ENCODE results near the gene C7.

DNA sequence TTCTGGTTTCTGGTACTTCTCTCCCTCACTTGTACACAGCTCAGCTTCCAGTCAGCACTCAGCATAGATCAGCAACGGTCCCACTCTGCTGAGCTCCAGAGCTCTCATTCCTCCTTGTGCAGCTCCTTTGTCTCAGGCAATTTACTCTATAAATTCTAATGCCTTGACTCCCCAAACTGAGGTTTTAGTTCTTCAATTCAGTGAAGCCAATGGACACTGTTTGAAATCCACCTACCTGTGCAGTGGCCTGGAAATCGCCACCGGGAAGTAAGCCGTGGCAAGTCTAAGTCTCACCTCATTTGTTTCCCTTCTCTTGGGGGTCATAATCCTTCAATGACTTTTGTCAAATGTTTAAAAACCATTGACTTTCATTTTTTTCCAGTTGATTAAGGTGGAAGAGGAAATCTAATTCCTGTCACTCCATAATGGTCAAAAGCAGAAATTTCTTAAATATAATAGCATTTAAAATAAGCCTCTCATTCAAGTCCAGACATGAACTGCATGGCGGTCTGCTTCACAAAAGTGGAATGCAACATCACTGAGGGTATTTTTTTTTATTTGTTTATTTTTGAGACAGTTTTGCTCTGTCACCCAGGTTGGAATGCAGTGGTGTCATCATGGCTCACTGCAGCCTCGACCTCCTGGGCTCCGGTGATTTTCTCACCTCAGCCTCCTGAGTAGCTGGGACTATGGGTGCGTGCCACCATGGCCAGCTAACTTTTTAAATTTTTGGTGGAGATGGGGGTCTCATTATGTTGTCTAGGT lies 79.6 kb downstream of the C7 start:
- TF ChIP-seq, protein P1, sequence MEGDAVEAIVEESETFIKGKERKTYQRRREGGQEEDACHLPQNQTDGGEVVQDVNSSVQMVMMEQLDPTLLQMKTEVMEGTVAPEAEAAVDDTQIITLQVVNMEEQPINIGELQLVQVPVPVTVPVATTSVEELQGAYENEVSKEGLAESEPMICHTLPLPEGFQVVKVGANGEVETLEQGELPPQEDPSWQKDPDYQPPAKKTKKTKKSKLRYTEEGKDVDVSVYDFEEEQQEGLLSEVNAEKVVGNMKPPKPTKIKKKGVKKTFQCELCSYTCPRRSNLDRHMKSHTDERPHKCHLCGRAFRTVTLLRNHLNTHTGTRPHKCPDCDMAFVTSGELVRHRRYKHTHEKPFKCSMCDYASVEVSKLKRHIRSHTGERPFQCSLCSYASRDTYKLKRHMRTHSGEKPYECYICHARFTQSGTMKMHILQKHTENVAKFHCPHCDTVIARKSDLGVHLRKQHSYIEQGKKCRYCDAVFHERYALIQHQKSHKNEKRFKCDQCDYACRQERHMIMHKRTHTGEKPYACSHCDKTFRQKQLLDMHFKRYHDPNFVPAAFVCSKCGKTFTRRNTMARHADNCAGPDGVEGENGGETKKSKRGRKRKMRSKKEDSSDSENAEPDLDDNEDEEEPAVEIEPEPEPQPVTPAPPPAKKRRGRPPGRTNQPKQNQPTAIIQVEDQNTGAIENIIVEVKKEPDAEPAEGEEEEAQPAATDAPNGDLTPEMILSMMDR (IDR thresholded peaks at IDR 0.05) = no peak
- TF ChIP-seq EP300 (IDR thresholded peaks at IDR 0.05) (no peak), POLR2A (IDR thresholded peaks at IDR 0.05) (no peak)

All from tibial nerve (tissue), 4 donors.